AG04450 (cell line): ENCODE measurements around the gene GPR75. TPM values are rescaled to one million over a fixed set of nuclear protein-coding genes. Genes with fewer than 3 reads are reported as not detected.

Source experiments
- CTCF ChIA-PET: fragments of 300-600, 350-600 bp; formaldehyde crosslinking; extraction: SDS; loops from one replicate; lab custom pipeline; 2022; ENCODE audit warnings: antibody characterized with exemption, inconsistent platforms; lab: Charles Lee
- POLR2A ChIA-PET: fragments of 350-600 bp; formaldehyde crosslinking; extraction: SDS; loops from one replicate; lab custom pipeline; 2021; ENCODE audit warnings: antibody characterized with exemption, inconsistent platforms; lab: Yijun Ruan, JAX
- DNase-seq: peaks from one replicate; pipeline ENCODE4 v3.0.0-alpha.2; 2011; ENCODE audit warnings: low read depth, low spot score
- H3K27ac ChIP-seq: one replicate; pipeline ENCODE4 v1.5.1; 2012; ENCODE audit warnings: low read depth, low read length, control low read depth
- H3K27me3 ChIP-seq: one replicate; pipeline ENCODE4 v1.6.0; 2012; ENCODE audit warnings: low read length; ENCODE audit not compliant: control insufficient read depth, insufficient read depth
- H3K4me3 ChIP-seq: 2 replicates; pipeline ENCODE4 v1.5.1; 2011; ENCODE audit warnings: mild to moderate bottlenecking, low read depth, low read length, control low read depth
- H3K9me3 ChIP-seq: 2 replicates; pipeline ENCODE4 v1.5.1; 2012; ENCODE audit warnings: low read length; ENCODE audit not compliant: control insufficient read depth, insufficient read depth
- polyA plus RNA-seq: library from polyadenylated mRNA; depleted of rRNA; stranded (reverse); fragments of >200 nt; gene quantifications from 2 replicates; pipeline ENCODE4 v1.2.3, GENCODE V29; 2011
- TF ChIP-seq, protein P1 (sequence below): IDR thresholded peaks from 2 replicates; pipeline ENCODE4 v1.5.1; 2011; ENCODE audit warnings: low read depth, low read length, control low read depth, inconsistent platforms

The GPR75 gene
- polyA plus RNA-seq, 1 experiment, result 2.0 TPM

DNA sequence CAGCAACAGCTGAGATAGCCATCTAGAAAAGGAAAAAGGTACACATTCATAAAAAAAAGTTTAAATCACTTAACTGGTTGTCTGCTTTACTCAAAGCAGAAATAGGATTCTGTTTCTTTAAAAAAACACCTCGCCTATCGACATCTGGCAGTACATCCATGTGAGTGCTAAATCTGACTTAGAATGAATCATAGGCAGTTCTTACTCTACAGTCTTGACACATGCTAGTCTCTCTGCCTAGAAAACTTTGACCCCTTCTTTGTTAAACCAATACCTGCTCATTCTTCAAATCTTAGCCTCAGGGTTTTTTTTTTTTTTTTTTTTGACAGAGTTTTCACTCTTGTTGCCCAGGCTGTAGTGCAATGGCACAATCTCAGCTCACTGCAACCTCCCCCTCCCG, 37.1 kb upstream of the GPR75 start:
- Histone ChIP-seq H3K4me3 (no peak overlapping the region), H3K27ac (no peak overlapping the region), H3K27me3 (no peaks in the 10 kb centered on the region), H3K9me3 (no peaks in the 10 kb centered on the region)
- TF ChIP-seq, protein P1, sequence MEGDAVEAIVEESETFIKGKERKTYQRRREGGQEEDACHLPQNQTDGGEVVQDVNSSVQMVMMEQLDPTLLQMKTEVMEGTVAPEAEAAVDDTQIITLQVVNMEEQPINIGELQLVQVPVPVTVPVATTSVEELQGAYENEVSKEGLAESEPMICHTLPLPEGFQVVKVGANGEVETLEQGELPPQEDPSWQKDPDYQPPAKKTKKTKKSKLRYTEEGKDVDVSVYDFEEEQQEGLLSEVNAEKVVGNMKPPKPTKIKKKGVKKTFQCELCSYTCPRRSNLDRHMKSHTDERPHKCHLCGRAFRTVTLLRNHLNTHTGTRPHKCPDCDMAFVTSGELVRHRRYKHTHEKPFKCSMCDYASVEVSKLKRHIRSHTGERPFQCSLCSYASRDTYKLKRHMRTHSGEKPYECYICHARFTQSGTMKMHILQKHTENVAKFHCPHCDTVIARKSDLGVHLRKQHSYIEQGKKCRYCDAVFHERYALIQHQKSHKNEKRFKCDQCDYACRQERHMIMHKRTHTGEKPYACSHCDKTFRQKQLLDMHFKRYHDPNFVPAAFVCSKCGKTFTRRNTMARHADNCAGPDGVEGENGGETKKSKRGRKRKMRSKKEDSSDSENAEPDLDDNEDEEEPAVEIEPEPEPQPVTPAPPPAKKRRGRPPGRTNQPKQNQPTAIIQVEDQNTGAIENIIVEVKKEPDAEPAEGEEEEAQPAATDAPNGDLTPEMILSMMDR, result no peak
- peak; percentile 6 for DNase-seq
- POLR2A ChIA-PET, result no interaction called here
- CTCF ChIA-PET, result no interaction called here

DNA sequence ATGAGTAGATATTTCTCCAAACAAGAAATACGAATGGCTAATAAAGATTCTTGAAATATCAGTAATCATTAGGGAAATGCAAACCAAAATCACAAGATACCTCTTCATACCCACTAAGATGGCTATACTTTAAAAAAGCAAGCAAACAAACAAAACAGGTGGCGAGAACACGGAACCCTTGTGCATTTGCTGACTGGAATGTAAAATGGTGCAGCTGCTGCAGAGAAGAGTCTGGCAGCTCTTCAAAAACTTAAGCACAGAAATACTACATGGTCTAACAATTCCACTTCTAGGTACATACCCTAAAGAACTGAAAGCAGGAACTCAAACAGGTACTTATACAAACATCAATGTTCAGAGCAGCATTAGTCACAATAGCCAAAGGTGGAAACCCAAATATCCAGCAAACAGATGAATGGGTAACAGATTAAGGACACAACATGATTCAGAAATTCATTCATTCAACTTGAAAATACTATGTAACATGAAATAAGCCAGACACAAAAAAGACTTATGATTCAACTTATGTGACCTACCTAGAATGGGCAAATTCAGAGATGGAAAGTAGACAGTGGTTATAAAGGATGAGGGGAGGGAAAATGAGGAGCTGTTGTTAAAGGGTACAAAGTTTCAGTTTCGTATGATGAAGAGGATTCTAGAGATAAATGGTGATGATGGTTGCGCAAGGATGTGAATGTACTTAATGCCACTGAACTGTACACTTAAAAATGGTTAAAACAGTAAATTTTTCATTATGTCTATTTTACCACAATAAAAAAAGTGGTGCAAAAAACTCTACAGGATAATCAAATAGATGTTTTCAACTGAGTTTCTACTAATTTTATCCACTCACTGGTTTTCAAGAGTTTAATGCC, 26.9 kb upstream of the GPR75 start:
- no peak overlapping the region for H3K27ac ChIP-seq
- TF ChIP-seq, protein P1, result no peak
- no peaks in the 10 kb centered on the region for H3K27me3 ChIP-seq
- DNase-seq, result no peak
- POLR2A ChIA-PET, result no interaction called here
- CTCF ChIA-PET, result no interaction called here
- H3K4me3 ChIP-seq, result no peak overlapping the region
- H3K9me3 ChIP-seq, result no peaks in the 10 kb centered on the region

DNA sequence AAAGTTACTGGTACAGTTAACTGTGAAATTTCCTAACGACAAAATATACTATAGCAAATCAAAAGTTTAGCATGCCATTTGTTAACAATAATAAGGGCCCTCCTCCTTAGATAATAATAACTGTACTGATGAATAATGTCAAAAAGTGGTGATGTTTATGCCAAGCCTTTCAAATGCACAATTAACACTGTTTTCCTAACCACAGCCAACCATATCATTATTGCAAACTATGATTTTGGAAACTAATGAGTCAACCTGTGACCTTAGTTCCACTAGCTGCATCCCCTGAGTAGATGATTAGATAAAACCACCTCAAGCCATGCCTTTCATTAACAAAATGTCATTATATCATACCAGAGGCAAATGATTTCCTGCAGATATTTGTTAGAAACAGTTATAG, 25.1 kb upstream of the GPR75 start:
- TF ChIP-seq, protein P1, result no peak
- DNase-seq, result no peak
- H3K4me3 ChIP-seq, result no peak overlapping the region
- POLR2A ChIA-PET, result no interaction called here
- H3K27me3 ChIP-seq, result no peaks in the 10 kb centered on the region
- no peak overlapping the region for H3K27ac ChIP-seq
- CTCF ChIA-PET, result no interaction called here
- H3K9me3 ChIP-seq, result no peaks in the 10 kb centered on the region

DNA sequence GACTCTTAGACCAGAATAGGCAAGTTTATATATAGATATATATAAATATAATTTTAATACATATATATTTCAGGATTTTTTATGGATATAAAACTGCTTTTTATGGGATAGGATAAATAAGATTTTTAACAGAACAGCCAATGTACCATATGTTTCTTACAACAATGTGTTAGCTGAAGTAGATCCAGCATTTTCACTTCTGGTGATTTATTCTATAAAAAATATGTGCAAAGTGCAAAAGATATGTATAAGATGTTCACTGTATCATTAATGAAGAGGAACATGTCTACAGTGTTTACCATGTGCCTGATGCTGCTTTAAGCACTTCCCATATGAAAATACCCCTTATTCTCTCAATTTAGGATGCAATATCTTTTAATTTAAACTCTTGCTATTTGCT, 22.2 kb upstream of the GPR75 start:
- no peak for DNase-seq
- ChIA-PET POLR2A (no interaction called here), CTCF (no interaction called here)
- TF ChIP-seq, protein P1, result no peak
- Histone ChIP-seq H3K9me3 (no peaks in the 10 kb centered on the region), H3K27ac (no peak overlapping the region), H3K27me3 (no peaks in the 10 kb centered on the region), H3K4me3 (no peak overlapping the region)

DNA sequence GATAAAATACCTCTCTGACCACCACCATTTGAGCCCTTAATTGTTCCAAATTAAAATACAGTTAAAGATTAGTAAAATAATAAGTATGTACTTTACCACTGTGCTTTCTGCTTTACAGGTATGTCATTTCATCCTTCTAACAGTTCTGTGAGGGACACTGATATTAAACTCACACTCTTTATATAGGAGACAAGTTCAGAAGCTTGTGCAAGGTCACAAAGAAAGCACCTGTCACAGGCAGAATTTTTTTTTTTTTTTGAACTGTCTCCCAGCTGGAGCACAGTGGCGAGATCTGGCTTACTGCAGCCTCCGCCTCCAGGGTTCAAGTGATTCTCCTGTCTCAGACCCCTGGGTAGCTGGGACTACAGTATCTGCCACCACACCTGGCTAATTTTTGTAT, 21.6 kb upstream of the GPR75 start:
- Histone ChIP-seq H3K9me3 (no peaks in the 10 kb centered on the region), H3K4me3 (no peak overlapping the region), H3K27ac (no peak overlapping the region), H3K27me3 (no peaks in the 10 kb centered on the region)
- POLR2A ChIA-PET, result no interaction called here
- TF ChIP-seq, protein P1, result no peak
- CTCF ChIA-PET, result no interaction called here
- no peak for DNase-seq
